WTC11 (cell line): ENCODE data around the gene CREBBP. TPM values are rescaled to one million over a fixed set of nuclear protein-coding genes. Genes with fewer than 3 reads are reported as not detected.
A peak's percentile ranks its signal among the peaks of the same experiment; 100 is the strongest.

ENCODE experiments used
- ATAC-seq: fragments of 200-7000 bp; cut with Tn5 transposase; 2 replicates; pipeline ENCODE4 v1.10.0; 2021; ENCODE audit warnings: mild to moderate bottlenecking, moderate library complexity
- CTCF ChIA-PET: fragments of 300-600 bp; sonication (Branson Sonifier 250); formaldehyde crosslinking; loops from one replicate; lab custom pipeline; 2021; ENCODE audit warnings: antibody characterized with exemption; lab: Charles Lee
- POLR2A ChIA-PET: fragments of 350-600 bp; sonication (Branson Sonifier 250); formaldehyde crosslinking; loops from one replicate; lab custom pipeline; 2021; ENCODE audit warnings: antibody characterized with exemption; lab: Charles Lee
- DNase-seq: peaks from one replicate; pipeline ENCODE4 v3.0.0; 2021; ENCODE audit warnings: low spot score
- H3K27ac Mint-ChIP-seq: 2 replicates; pipeline ENCODE4 v1.8.0; 2021; ENCODE audit warnings: mixed read lengths
- H3K27me3 Mint-ChIP-seq: 2 replicates; pipeline ENCODE4 v1.8.0; 2021; ENCODE audit warnings: low read depth, mild to moderate bottlenecking, moderate library complexity, mixed read lengths
- H3K36me3 Mint-ChIP-seq: 2 replicates; pipeline ENCODE4 v1.8.0; 2021; ENCODE audit warnings: mixed read lengths
- H3K4me1 Mint-ChIP-seq: 2 replicates; pipeline ENCODE4 v1.8.0; 2022; ENCODE audit warnings: mixed read lengths
- H3K4me3 Mint-ChIP-seq: 2 replicates; pipeline ENCODE4 v1.8.0; 2021; ENCODE audit warnings: mild to moderate bottlenecking, moderate library complexity, mixed read lengths
- H3K9me3 Mint-ChIP-seq: 2 replicates; pipeline ENCODE4 v1.8.0; 2021; ENCODE audit warnings: mixed read lengths
- AR ChIP-seq: fragments of 250-450 bp; sonication (Bioruptor Pico); IDR thresholded peaks from 2 replicates; pipeline ENCODE4 v1.9.0; 2021; ENCODE audit warnings: mild to moderate bottlenecking
- ATF2 ChIP-seq: sonication (generic); formaldehyde crosslinking; IDR thresholded peaks from 2 replicates; pipeline ENCODE4 v1.8.1; 2022; ENCODE audit warnings: low read depth, missing genetic modification reagents, borderline replicate concordance
- ESRRA ChIP-seq: sonication (generic); formaldehyde crosslinking; IDR thresholded peaks from 2 replicates; pipeline ENCODE4 v1.8.1; 2022; ENCODE audit warnings: mild to moderate bottlenecking, missing genetic modification reagents, borderline replicate concordance
- GRHL2 ChIP-seq: fragments of 250-450 bp; sonication (Bioruptor Pico); IDR thresholded peaks from 2 replicates; pipeline ENCODE4 v1.8.0; 2022; ENCODE audit warnings: mild to moderate bottlenecking, moderate library complexity; ENCODE audit not compliant: insufficient replicate concordance, severe bottlenecking
- HMGA2 ChIP-seq: fragments of 250-450 bp; sonication (Bioruptor Pico); IDR thresholded peaks from 2 replicates; pipeline ENCODE4 v1.4.0; 2021; ENCODE audit warnings: mild to moderate bottlenecking, moderate library complexity
- RELA ChIP-seq: sonication (generic); formaldehyde crosslinking; IDR thresholded peaks from 2 replicates; pipeline ENCODE4 v1.8.1; 2022; ENCODE audit warnings: missing genetic modification reagents, mild to moderate bottlenecking, borderline replicate concordance
- TCF7 ChIP-seq: sonication (generic); formaldehyde crosslinking; IDR thresholded peaks from 2 replicates; pipeline ENCODE4 v1.8.0; 2022; ENCODE audit warnings: mild to moderate bottlenecking, low read depth, missing genetic modification reagents, moderate library complexity
- TEAD1 ChIP-seq: sonication (generic); formaldehyde crosslinking; IDR thresholded peaks from 2 replicates; pipeline ENCODE4 v1.8.0; 2022; ENCODE audit warnings: mild to moderate bottlenecking, missing genetic modification reagents
- USF1 ChIP-seq: sonication (generic); formaldehyde crosslinking; IDR thresholded peaks from 2 replicates; pipeline ENCODE4 v1.8.0; 2022; ENCODE audit warnings: mild to moderate bottlenecking, missing genetic modification reagents
- USF2 ChIP-seq: sonication (generic); formaldehyde crosslinking; IDR thresholded peaks from 2 replicates; pipeline ENCODE4 v1.8.1; 2023; ENCODE audit warnings: mild to moderate bottlenecking, missing genetic modification reagents, moderate library complexity
- ZNF281 ChIP-seq: sonication (generic); formaldehyde crosslinking; IDR thresholded peaks from 2 replicates; pipeline ENCODE4 v1.8.0; 2023; ENCODE audit warnings: mild to moderate bottlenecking, missing genetic modification reagents
- ZSCAN18 ChIP-seq: fragments of 250-450 bp; sonication (Bioruptor Pico); IDR thresholded peaks from 2 replicates; pipeline ENCODE4 v2.1.2; 2022; ENCODE audit warnings: mild to moderate bottlenecking, moderate library complexity
- total RNA-seq: library from RNA; stranded (reverse); gene quantifications from 3 replicates; pipeline ENCODE4 v1.2.3, GENCODE V29; 2021

Gene CREBBP
- total RNA-seq, 1 experiment from 2014 or later, result 49.6 TPM

- TF ChIP-seq ATF2 (CRISPR knock-in tag), result no peak
- TF ChIP-seq TCF7 (CRISPR knock-in tag), result no peak
- no peak for TF ChIP-seq RELA (CRISPR knock-in tag)
- no peak for TF ChIP-seq TEAD1 (CRISPR knock-in tag)
- no peak for TF ChIP-seq GRHL2 (CRISPR knock-in tag)
Observed at GRCh38 chr16:3797473-3797872, 83.0 kb downstream of the CREBBP start (continued).

- ChIA-PET POLR2A (no interaction called here), CTCF (no interaction called here)
- ATAC-seq, result peak; percentile 53
Observed at GRCh38 chr16:3793161-3793576, 87.3 kb downstream of the CREBBP start.

More at GRCh38 chr16:3793161-3793576, 87.3 kb downstream of the CREBBP start:
- Mint-ChIP-seq H3K27ac (peak overlapping the region; percentile 76; the same call in 1 of the 2 replicates), H3K27me3 (no peaks in the 10 kb centered on the region), H3K4me1 (peaks cover 11% of the 10 kb centered on the region), H3K36me3 (peaks cover 27% of the 10 kb centered on the region), H3K9me3 (no peaks in the 10 kb centered on the region), H3K4me3 (no peak overlapping the region)
- TF ChIP-seq USF2 (CRISPR knock-in tag) (peak; percentile 66), USF1 (CRISPR knock-in tag) (peak; percentile 59), ESRRA (CRISPR knock-in tag) (no peak), AR (no peak), HMGA2 (CRISPR knock-in tag) (no peak), ZSCAN18 (CRISPR knock-in tag) (no peak), TCF7 (CRISPR knock-in tag) (no peak), ZNF281 (CRISPR knock-in tag) (no peak)
- DNase-seq, result no peak
